ACC112 (cell line): ENCODE results near the gene TRAK1.

ENCODE experiments used
- H2AFZ ChIP-seq: fragments of 200-600 bp; sonication (generic); one replicate; pipeline ENCODE4 v1.6.0; 2017; ENCODE audit warnings: antibody characterized with exemption, low read length; ENCODE audit not compliant: unreplicated experiment
- H3K27ac ChIP-seq: fragments of 200-600 bp; sonication (generic); 2 replicates; pipeline ENCODE4 v1.5.1; 2014; ENCODE audit warnings: low read depth, mild to moderate bottlenecking, antibody characterized with exemption, low read length, moderate library complexity
- H3K27me3 ChIP-seq: fragments of 200-600 bp; sonication (generic); 2 replicates; pipeline ENCODE4 v1.6.1; 2014; ENCODE audit warnings: mild to moderate bottlenecking, antibody characterized with exemption, low read length, moderate library complexity, mixed read lengths; ENCODE audit not compliant: insufficient read depth
- H3K36me3 ChIP-seq: fragments of 200-600 bp; sonication (generic); 2 replicates; pipeline ENCODE4 v1.6.1; 2016; ENCODE audit warnings: mild to moderate bottlenecking, antibody characterized with exemption, low read length, moderate library complexity, mixed read lengths; ENCODE audit not compliant: insufficient read depth
- H3K4me1 ChIP-seq: fragments of 200-600 bp; sonication (generic); one replicate; pipeline ENCODE4 v1.6.1; 2016; ENCODE audit warnings: low read length, mixed read lengths; ENCODE audit not compliant: insufficient read depth, unreplicated experiment, control insufficient read depth
- H3K4me3 ChIP-seq: fragments of 200-600 bp; sonication (generic); 2 replicates; pipeline ENCODE4 v1.5.1; 2014; ENCODE audit warnings: mild to moderate bottlenecking, low read depth, low read length
- H3K79me2 ChIP-seq: fragments of 200-600 bp; sonication (generic); one replicate; pipeline ENCODE4 v1.6.0; 2016; ENCODE audit warnings: low read length; ENCODE audit not compliant: control insufficient read depth, unreplicated experiment, insufficient read depth

The TRAK1 gene

DNA sequence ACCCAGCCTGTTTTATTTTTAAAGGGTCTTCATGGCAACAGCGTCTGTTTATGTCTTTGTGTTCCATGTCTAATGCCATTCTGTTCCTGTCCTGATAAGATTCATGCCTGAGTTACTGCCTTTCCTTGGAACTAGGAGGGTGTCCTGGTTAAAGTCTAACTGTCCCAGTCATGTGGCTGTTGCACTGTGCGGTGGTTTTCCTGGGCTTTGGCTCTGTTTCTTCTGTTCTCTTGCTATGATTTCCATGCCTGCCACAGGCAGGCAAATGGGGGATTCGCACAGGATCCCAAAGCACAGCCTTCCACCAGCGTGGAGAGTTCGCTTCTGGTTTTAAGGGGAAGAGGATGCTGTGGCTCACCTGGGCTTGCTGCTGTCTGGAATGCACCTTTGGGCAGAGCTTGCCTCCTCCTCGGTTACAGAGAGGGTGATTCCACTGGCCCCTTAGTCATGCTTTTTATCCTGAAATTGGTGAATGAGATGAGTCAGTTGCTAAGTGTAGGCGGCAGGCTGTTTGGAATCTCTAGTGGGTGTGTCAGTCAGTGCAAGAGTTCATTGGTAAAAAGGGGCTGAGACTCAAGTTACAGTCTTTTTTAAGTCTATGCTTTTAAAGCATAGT lies 88.1 kb downstream of the TRAK1 start:
- peaks cover 10% of the 10 kb centered on the region for H3K4me1 ChIP-seq
- no peaks in the 10 kb centered on the region for H3K36me3 ChIP-seq
- no peaks in the 10 kb centered on the region for H3K27me3 ChIP-seq
- H3K27ac ChIP-seq, result peak overlapping the region; percentile 59
- no peak overlapping the region for H2AFZ ChIP-seq
- no peaks in the 10 kb centered on the region for H3K79me2 ChIP-seq
- H3K4me3 ChIP-seq, result no peak overlapping the region

DNA sequence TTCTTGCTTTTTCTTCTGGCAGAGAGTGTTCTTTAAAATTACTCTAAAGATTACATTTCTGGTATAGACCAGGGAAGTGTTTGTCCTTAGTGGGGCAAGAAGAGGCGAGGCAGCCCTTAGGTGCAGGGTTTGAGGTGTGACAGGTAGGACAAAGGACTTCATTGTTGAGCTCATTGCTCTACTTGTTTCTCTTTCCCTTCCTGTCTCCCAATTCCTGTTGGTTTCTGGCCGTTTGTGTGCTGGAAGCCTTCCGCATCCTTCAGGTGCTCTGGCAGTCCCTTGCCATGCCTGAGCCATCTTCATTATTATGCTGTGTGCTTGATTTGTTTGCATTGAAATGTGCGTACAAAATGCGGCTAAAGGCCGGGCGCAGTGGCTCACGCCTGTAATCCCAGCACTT lies 89.7 kb downstream of the TRAK1 start:
- H2AFZ ChIP-seq, result no peak overlapping the region
- H3K79me2 ChIP-seq, result no peaks in the 10 kb centered on the region
- no peaks in the 10 kb centered on the region for H3K27me3 ChIP-seq
- H3K4me1 ChIP-seq, result peaks cover 10% of the 10 kb centered on the region
- H3K4me3 ChIP-seq, result no peak overlapping the region
- H3K27ac ChIP-seq, result no peak overlapping the region
- no peaks in the 10 kb centered on the region for H3K36me3 ChIP-seq

DNA sequence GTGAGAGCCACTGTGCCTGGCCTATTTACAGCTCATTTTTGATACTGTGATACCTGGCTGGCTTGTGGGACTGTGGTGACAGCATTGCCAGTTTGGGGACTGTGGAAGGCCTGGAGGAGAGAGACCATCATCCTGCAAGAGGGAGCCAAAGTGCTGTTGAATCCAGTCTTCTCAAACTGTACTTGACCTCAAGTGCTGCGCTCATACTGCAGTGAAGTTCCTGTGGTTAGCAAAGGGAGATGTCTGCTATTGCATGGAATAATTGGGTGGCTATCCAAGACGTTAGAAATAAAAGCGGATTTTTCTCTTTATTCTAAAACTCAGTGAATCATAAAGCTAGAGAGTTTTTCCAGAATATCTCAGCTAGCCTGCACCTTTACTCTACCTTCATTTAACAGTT lies 91.4 kb downstream of the TRAK1 start:
- Histone ChIP-seq H3K36me3 (no peaks in the 10 kb centered on the region), H3K4me1 (peaks cover 10% of the 10 kb centered on the region), H2AFZ (no peak overlapping the region), H3K4me3 (no peak overlapping the region), H3K27ac (no peak overlapping the region), H3K27me3 (no peaks in the 10 kb centered on the region), H3K79me2 (no peaks in the 10 kb centered on the region)

DNA sequence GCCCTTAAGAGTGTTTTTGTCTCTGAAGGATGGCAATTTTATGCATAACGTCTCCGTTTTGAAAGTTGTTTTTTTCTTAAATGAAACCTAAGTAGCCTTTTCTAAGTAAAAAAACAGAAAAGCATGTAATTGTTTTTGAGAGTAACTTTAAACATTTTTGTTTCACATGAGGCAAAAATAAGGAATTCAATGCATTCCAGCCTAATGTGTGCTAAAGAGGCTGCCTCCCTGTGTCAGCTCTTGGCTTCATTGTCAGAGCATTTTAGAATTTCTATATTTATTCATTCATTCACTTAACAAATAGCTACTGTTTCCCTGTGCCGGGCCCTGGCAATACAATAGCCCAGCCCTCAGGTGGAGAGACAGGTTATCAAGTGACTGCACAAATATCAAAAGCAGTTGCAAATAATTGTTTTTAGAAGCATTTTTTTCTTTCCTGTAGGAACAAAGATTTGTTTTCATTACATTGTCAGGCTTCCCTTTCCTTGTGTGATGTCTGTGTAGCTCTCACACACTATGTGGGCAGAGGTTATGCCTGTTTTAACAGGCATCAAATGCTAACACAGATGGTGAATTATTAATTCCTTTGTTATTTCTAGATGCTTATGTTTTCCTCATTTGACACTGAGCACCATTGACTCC lies 93.0 kb downstream of the TRAK1 start:
- Histone ChIP-seq H3K4me3 (no peak overlapping the region), H3K79me2 (no peaks in the 10 kb centered on the region), H3K27ac (no peak overlapping the region), H3K27me3 (no peaks in the 10 kb centered on the region), H3K4me1 (peaks cover 7% of the 10 kb centered on the region), H2AFZ (no peak overlapping the region), H3K36me3 (no peaks in the 10 kb centered on the region)

DNA sequence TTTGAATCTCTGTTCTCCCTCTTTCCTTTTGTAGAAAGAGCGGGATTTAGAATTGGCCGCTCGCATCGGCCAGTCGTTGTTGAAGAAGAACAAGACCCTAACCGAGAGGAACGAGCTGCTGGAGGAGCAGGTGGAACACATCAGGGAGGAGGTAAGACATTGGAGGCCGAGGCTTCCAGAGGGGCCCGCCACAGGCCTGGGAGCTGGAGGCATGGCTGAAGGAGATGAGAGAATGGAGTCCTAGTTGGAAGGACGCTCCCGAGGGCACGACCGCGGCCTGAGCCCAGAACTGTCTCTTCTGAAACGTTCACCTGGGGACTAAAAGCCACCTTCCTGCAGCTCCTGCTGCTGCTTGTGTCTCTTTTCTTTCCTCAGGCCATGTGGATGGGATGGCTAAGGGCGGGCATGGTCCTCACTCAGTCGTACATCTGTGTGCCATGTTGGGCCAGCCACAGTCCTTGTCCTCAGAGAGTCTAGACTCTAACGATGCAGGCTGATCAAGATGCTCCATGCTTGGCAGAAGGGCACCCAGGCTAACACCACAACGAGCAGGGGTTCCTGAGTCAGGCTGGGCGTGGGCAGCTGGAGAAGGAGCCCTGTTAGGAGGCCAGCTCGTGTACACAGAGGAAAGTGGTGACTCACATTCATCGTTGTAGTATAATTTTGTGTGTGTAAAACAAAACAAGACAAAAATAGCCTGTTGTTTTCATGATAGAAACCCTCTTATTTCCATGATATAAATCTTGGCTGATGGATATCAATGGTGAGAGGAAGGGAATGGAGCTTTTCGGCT lies 93.7 kb downstream of the TRAK1 start:
- H2AFZ ChIP-seq, result no peak overlapping the region

DNA sequence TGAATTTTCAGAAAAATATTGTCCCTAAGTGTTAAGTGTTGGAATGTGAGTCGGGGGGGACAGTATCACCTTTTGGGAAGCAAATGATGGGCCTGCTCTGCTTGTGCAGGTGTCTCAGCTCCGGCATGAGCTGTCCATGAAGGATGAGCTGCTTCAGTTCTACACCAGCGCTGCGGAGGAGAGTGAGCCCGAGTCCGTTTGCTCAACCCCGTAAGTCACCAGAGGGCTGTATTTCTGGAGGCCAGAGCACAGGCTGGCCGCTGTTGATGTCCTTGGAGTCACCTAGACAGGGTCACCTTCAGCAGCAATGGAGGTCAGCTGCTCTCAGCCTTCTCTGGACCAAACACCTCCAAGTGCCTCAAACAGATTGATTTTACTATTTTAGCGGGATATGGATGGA lies 96.8 kb downstream of the TRAK1 start:
- no peak overlapping the region for H2AFZ ChIP-seq
- H3K4me1 ChIP-seq, result no peaks in the 10 kb centered on the region
- no peak overlapping the region for H3K27ac ChIP-seq
- no peaks in the 10 kb centered on the region for H3K36me3 ChIP-seq
- no peak overlapping the region for H3K4me3 ChIP-seq
- H3K27me3 ChIP-seq, result no peaks in the 10 kb centered on the region
- no peaks in the 10 kb centered on the region for H3K79me2 ChIP-seq

More for the DNA sequence above, 93.7 kb downstream of the TRAK1 start:
- Histone ChIP-seq H3K4me1 (peaks cover 1% of the 10 kb centered on the region), H3K27me3 (no peaks in the 10 kb centered on the region), H3K36me3 (no peaks in the 10 kb centered on the region), H3K27ac (no peak overlapping the region), H3K79me2 (no peaks in the 10 kb centered on the region), H3K4me3 (no peak overlapping the region)

DNA sequence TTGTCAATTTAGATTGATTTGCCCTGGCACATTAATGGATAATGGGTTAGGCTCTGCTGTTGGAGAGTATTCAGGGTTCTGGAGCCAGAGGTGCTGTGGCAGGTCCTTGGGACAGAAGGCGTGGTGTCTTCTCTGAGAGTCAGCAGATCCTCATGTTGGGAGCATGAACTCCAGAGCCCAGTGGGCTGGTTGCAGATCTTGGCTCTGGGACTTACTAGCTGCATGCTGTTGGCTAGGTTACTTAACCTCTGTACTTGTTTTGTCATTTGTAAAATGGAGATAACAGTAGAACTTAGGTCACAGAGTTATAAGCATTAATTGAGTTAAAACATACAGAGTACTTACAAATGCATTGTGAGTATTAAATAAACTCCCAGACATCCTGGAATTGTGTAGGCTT lies 97.2 kb downstream of the TRAK1 start:
- no peaks in the 10 kb centered on the region for H3K4me1 ChIP-seq
- H3K79me2 ChIP-seq, result no peaks in the 10 kb centered on the region
- no peak overlapping the region for H2AFZ ChIP-seq
- H3K4me3 ChIP-seq, result no peak overlapping the region
- H3K36me3 ChIP-seq, result no peaks in the 10 kb centered on the region
- no peaks in the 10 kb centered on the region for H3K27me3 ChIP-seq
- no peak overlapping the region for H3K27ac ChIP-seq

DNA sequence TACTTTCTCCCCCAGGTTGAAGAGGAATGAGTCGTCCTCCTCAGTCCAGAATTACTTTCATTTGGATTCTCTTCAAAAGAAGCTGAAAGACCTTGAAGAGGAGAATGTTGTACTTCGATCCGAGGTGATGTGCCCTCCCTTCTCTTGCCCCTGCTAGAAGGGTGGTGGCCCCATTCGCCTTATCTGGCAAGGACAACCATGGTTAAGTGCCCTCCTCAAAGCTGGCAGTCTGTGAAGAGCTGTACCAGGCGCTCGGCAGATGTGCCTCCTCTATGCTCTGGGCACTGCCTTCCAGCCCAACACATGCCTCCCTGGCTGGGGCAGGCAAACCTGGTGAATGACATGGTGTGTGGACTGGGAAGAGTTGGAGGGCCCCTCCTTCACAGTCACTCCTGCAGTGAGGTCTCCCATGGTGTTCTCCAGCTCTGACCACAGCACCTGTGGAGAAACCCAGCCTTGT lies 97.9 kb downstream of the TRAK1 start:
- H3K4me3 ChIP-seq, result no peak overlapping the region
- H3K36me3 ChIP-seq, result no peaks in the 10 kb centered on the region
- H3K27ac ChIP-seq, result no peak overlapping the region
- no peaks in the 10 kb centered on the region for H3K79me2 ChIP-seq
- H2AFZ ChIP-seq, result no peak overlapping the region
- no peaks in the 10 kb centered on the region for H3K4me1 ChIP-seq
- no peaks in the 10 kb centered on the region for H3K27me3 ChIP-seq

DNA sequence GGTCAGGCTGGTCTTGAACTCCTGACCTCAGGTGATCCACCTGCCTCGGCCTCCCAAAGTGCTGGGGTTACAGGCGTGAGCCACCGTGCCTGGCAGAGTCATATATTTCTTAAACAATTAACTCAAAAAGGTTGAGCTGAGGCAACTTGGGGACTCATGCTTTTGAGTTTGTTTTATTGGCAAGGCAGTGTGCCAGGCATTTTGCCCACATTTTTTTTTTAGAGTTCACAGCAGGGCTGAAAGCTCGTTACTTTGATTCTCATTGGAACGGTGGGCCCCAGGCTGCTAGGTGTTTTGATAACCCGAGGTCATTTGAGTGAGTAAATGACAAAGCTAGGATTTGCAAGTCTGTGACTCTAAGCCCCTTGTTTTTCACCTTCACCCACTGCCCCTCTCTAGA lies 98.6 kb downstream of the TRAK1 start:
- H3K27me3 ChIP-seq, result no peaks in the 10 kb centered on the region
- H3K4me1 ChIP-seq, result no peaks in the 10 kb centered on the region
- H3K79me2 ChIP-seq, result no peaks in the 10 kb centered on the region
- no peak overlapping the region for H2AFZ ChIP-seq
- no peak overlapping the region for H3K4me3 ChIP-seq
- no peak overlapping the region for H3K27ac ChIP-seq
- H3K36me3 ChIP-seq, result no peaks in the 10 kb centered on the region

DNA sequence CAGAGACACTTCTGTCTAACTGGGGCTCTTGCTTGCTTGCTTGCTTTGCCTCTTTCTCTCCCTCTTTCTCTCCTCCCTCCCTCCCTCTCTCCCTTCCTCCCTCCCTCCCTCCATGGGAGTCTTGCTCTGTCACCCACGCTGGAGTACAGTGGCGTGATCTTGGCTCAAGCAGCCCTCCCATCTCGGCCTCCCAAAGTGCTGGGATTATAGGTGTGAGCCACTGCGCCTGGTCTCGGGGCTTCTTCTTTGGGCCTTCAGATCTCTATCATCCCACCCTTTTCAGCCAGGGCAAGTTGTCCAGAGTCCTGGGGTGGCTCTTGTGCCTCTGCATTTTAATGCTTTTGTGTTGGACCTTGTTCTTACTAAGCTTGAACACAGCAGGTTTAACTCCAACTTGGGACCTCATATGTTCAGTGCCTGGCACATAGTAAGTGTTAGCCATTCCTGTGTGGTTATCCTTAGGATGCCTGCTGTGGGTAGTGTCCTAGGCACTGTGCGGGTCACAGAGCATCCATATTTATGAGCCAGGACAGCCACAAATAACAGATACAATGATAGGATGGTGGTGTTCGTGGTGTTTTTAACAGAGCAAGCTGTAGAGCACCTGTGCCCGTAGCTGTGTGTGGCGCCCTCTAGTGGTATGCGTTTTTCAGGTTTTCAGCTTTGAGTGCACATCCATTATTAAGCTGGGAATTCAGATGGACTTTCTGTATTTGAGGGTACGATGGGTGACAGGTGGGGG lies 99.7 kb downstream of the TRAK1 start:
- H3K27me3 ChIP-seq, result no peaks in the 10 kb centered on the region
- H3K4me1 ChIP-seq, result no peaks in the 10 kb centered on the region
- no peak overlapping the region for H3K27ac ChIP-seq
- no peak overlapping the region for H3K4me3 ChIP-seq
- no peaks in the 10 kb centered on the region for H3K79me2 ChIP-seq
- H2AFZ ChIP-seq, result no peak overlapping the region
- H3K36me3 ChIP-seq, result no peaks in the 10 kb centered on the region
